Measurements from ENCODE around the gene ADISSP.

DNA sequence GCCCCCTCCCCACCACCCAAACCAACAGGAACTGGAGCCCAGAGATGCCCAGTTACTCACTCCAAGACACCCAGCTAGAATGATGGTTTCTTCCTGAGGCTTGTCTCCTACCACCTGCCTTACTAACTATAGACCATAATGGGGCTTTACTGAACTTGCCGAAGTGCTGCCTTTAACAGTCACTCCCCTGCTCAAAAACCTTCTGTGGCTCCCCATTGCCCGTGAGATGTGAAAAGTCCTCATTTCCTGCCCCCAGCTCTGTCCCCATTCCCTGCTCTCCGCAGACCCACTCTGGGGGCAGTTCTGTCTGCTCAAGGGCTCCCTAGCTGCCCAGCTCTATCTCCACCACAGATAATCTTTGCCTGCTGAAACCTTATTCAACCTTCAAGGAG, 60.0 kb downstream of the ADISSP start:
- TF ChIP-seq POLR2A (IDR thresholded peaks at IDR 0.05; ENCODE audit: borderline replicate concordance, extremely low read depth, insufficient read depth, insufficient read length) = no peak
- no peak for TF ChIP-seq EZH2phosphoT487 (IDR thresholded peaks at IDR 0.05; ENCODE audit: borderline replicate concordance)
- no peak for TF ChIP-seq CTCF (IDR thresholded peaks at IDR 0.05 in 2 of 3, conservative IDR thresholded peaks at IDR 0.05 in 1 of 3; ENCODE audit: borderline replicate concordance in 1 of 3, insufficient read depth in 1 of 3, low read depth in 2 of 3, low read length in 2 of 3)

All from HCT116 (cell line).